PC-3 (cell line): ENCODE data around the gene CRHBP. TPM values are rescaled to one million over a fixed set of nuclear protein-coding genes. Genes with fewer than 3 reads are reported as not detected.

Source experiments
- ATAC-seq: fragments of 200-7000 bp; cut with Tn5 transposase; 2 replicates; pipeline ENCODE4 v1.9.1; 2020; ENCODE audit warnings: mild to moderate bottlenecking, moderate library complexity
- BruUV-seq: library from RNA; stranded (reverse); fragments of 400-500 nt; replicated peaks from 2 replicates; lab custom pipeline; 2021; lab: Mats Ljungman, UMichigan
- CTCF ChIA-PET: fragments of 300-600 bp; sonication (Branson Sonifier 250); formaldehyde crosslinking; loops from one replicate; lab custom pipeline; 2022; ENCODE audit warnings: antibody characterized with exemption; lab: Charles Lee
- POLR2A ChIA-PET: fragments of 300-600 bp; sonication (Branson Sonifier 250); formaldehyde crosslinking; loops from one replicate; lab custom pipeline; 2022; ENCODE audit warnings: antibody characterized with exemption; ENCODE audit not compliant: unreplicated experiment; lab: Charles Lee
- DNase-seq: peaks from one replicate; pipeline ENCODE4 v3.0.0-alpha.2; 2015
- H2AFZ ChIP-seq: fragments of 300-600 bp; sonication (generic); 2 replicates; pipeline ENCODE4 v1.6.0; 2016; ENCODE audit warnings: antibody characterized with exemption, low read length
- H3F3A ChIP-seq: fragments of 300-600 bp; sonication (generic); one replicate; pipeline ENCODE4 v1.6.0; 2017; ENCODE audit warnings: antibody characterized with exemption, low read length, control low read depth, mild to moderate bottlenecking; ENCODE audit not compliant: unreplicated experiment
- H3K27ac ChIP-seq: fragments of 300-600 bp; sonication (generic); 2 replicates; pipeline ENCODE4 v1.5.1; 2016; ENCODE audit warnings: mild to moderate bottlenecking, low read length
- H3K27me3 ChIP-seq: fragments of 300-600 bp; sonication (generic); 2 replicates; pipeline ENCODE4 v1.6.1; 2016; ENCODE audit warnings: low read length, mixed read lengths
- H3K36me3 ChIP-seq: fragments of 300-600 bp; sonication (generic); 2 replicates; pipeline ENCODE4 v1.6.1; 2016; ENCODE audit warnings: low read depth, mixed run types, low read length, mixed read lengths
- H3K4me1 ChIP-seq: fragments of 300-600 bp; sonication (generic); 2 replicates; pipeline ENCODE4 v1.5.1; 2016; ENCODE audit warnings: low read length; ENCODE audit not compliant: insufficient read depth
- H3K4me2 ChIP-seq: fragments of 300-600 bp; sonication (generic); 2 replicates; pipeline ENCODE4 v1.6.0; 2016; ENCODE audit warnings: low read length
- H3K4me3 ChIP-seq: fragments of 300-600 bp; sonication (generic); 2 replicates; pipeline ENCODE4 v1.5.1; 2016; ENCODE audit warnings: mild to moderate bottlenecking, low read length, mixed read lengths
- H3K79me2 ChIP-seq: fragments of 300-600 bp; sonication (generic); 2 replicates; pipeline ENCODE4 v1.6.1; 2017; ENCODE audit warnings: low read length, mixed read lengths
- H3K9ac ChIP-seq: fragments of 300-600 bp; sonication (generic); 2 replicates; pipeline ENCODE4 v1.6.0; 2016; ENCODE audit warnings: mild to moderate bottlenecking, low read length
- H3K9me2 ChIP-seq: fragments of 300-600 bp; sonication (generic); replicated peaks from 2 replicates; pipeline ENCODE4 v1.6.1; 2016; ENCODE audit warnings: mixed run types, low read length, mixed read lengths
- H3K9me3 ChIP-seq: fragments of 300-600 bp; sonication (generic); 2 replicates; pipeline ENCODE4 v1.6.1; 2016; ENCODE audit warnings: low read length, mixed read lengths
- H4K20me1 ChIP-seq: fragments of 300-600 bp; sonication (generic); 2 replicates; pipeline ENCODE4 v1.6.1; 2016; ENCODE audit warnings: low read length, mixed read lengths
- CTCF ChIP-seq: fragments of 300-600 bp; sonication (generic); conservative IDR thresholded peaks from 2 replicates; pipeline ENCODE4 v1.5.1; 2017; ENCODE audit warnings: antibody characterized with exemption, low read depth, mild to moderate bottlenecking, low read length
- EZH2 ChIP-seq: fragments of 300-600 bp; sonication (generic); IDR thresholded peaks from one replicate; pipeline ENCODE4 v1.6.1; 2017; ENCODE audit warnings: antibody characterized with exemption, mild to moderate bottlenecking, low read length; ENCODE audit not compliant: unreplicated experiment
- EZH2phosphoT487 ChIP-seq: fragments of 300-600 bp; sonication (generic); IDR thresholded peaks from 2 replicates; pipeline ENCODE4 v1.6.1; 2018; ENCODE audit warnings: mild to moderate bottlenecking, antibody characterized with exemption, low read length, borderline replicate concordance
- intact Hi-C: fragments of 100-400 bp; cut with micrococcal nuclease; formaldehyde crosslinking; loops from 2 replicates; pipeline ENCODE4 v1.9.0; 2023
- total RNA-seq: library from RNA; depleted of rRNA; stranded (reverse); fragments of >200 nt; gene quantifications from 2 replicates; pipeline ENCODE4 v1.2.3, GENCODE V29; 2014

The CRHBP gene
- total RNA-seq, 1 experiment from 2014 or later: not detected

GRCh38 chr5:76941000-76941399 lies 11.8 kb upstream of the CRHBP start:
- Histone ChIP-seq H3K27ac (no peak overlapping the region), H3K9me3 (no peaks in the 10 kb centered on the region), H2AFZ (no peak overlapping the region), H3K9ac (no peak overlapping the region), H3K27me3 (no peaks in the 10 kb centered on the region), H3K4me3 (no peak overlapping the region), H3K36me3 (no peaks in the 10 kb centered on the region), H3K79me2 (no peaks in the 10 kb centered on the region), H3K4me1 (no peaks in the 10 kb centered on the region), H3K4me2 (no peak overlapping the region), H3K9me2 (no peaks in the 10 kb centered on the region), H4K20me1 (no peaks in the 10 kb centered on the region), H3F3A (no peaks in the 10 kb centered on the region)
- intact Hi-C loops: no loop called here
- ATAC-seq: no peak
- ChIA-PET POLR2A (no interaction called here), CTCF (no interaction called here)
- DNase-seq: no peak
- TF ChIP-seq EZH2 (no peak), CTCF (no peak), EZH2phosphoT487 (no peak)
- no TSS peak for BruUV-seq

- Histone ChIP-seq H3K9me2 (no peaks in the 10 kb centered on the region), H3K4me1 (no peaks in the 10 kb centered on the region), H3K79me2 (no peaks in the 10 kb centered on the region), H3K9ac (no peak overlapping the region), H4K20me1 (no peaks in the 10 kb centered on the region), H3F3A (no peaks in the 10 kb centered on the region), H3K27me3 (no peaks in the 10 kb centered on the region), H3K36me3 (no peaks in the 10 kb centered on the region), H3K4me2 (no peak overlapping the region), H3K27ac (no peak overlapping the region), H2AFZ (no peak overlapping the region), H3K9me3 (no peaks in the 10 kb centered on the region), H3K4me3 (no peak overlapping the region)
- POLR2A ChIA-PET: no interaction called here
- intact Hi-C loops: no loop called here
- CTCF ChIA-PET: no interaction called here
- BruUV-seq: no TSS peak
- TF ChIP-seq CTCF (no peak), EZH2phosphoT487 (no peak), EZH2 (no peak)
- ATAC-seq (no peak), DNase-seq (no peak)
These were observed 11.4 kb upstream of the CRHBP start for GRCh38 chr5:76941442-76941841.

- Histone ChIP-seq H3K27me3 (no peaks in the 10 kb centered on the region), H2AFZ (no peak overlapping the region), H3K9me2 (no peaks in the 10 kb centered on the region), H3K4me2 (no peak overlapping the region), H3K36me3 (no peaks in the 10 kb centered on the region), H3K27ac (no peak overlapping the region), H3K9me3 (no peaks in the 10 kb centered on the region), H3K9ac (no peak overlapping the region), H3K4me3 (no peak overlapping the region), H3K4me1 (no peaks in the 10 kb centered on the region), H3K79me2 (no peaks in the 10 kb centered on the region), H4K20me1 (no peaks in the 10 kb centered on the region), H3F3A (no peaks in the 10 kb centered on the region)
- no peak for TF ChIP-seq EZH2phosphoT487
- no peak for TF ChIP-seq CTCF
- TF ChIP-seq EZH2: no peak
- intact Hi-C loops: no loop called here
- ChIA-PET CTCF (no interaction called here), POLR2A (no interaction called here)
- DNase-seq: no peak
- no TSS peak for BruUV-seq
- ATAC-seq: peak; percentile 55
These were observed 10.3 kb upstream of the CRHBP start for GRCh38 chr5:76942581-76942980.
